ENCODE results near the gene MYLK. TPM values are rescaled to one million over a fixed set of nuclear protein-coding genes. Genes with fewer than 3 reads are reported as not detected.

The MYLK gene
- total and polyA plus RNA-seq, 2 donors (not counting 1 experiment from before 2014, with no cell fraction given), result 0.51 TPM; not detected in 1

GRCh38 chr3:123640311-123640710 lies 243.8 kb downstream of the MYLK start:
- CTCF ChIA-PET, result interaction anchor here (1.9 kb wide), 1 partner anchor 10 kb away, joined by 7 read pairs; no protein-coding TSS in a partner anchor

More at GRCh38 chr3:123640311-123640710, 243.8 kb downstream of the MYLK start:
- Histone ChIP-seq H3K27ac (ENCODE audit: low read length in 2 of 2) (no peak overlapping the region), H3K9ac (ENCODE audit: low read length) (no peak overlapping the region), H3K4me3 (ENCODE audit: control extremely low read depth in 1 of 5, extremely low read depth in 1 of 5, insufficient read depth in 1 of 5, low read depth in 2 of 5, low read length in 4 of 5) (no peak overlapping the region), H2AFZ (ENCODE audit: insufficient read depth, low read depth, low read length, poor library complexity, severe bottlenecking) (no peak overlapping the region), H3K79me2 (ENCODE audit: control insufficient read depth, insufficient read depth, low read length) (no peaks in the 10 kb centered on the region), H3K36me3 (replicated peaks in 1 of 2; ENCODE audit: control extremely low read depth in 1 of 2, control insufficient read depth in 1 of 2, extremely low read depth in 1 of 2, insufficient read depth in 2 of 2, low read length in 1 of 2) (no peaks in the 10 kb centered on the region), H3K9me3 (ENCODE audit: control extremely low read depth in 1 of 3, control insufficient read depth in 2 of 3, insufficient read depth in 1 of 3, low read length in 2 of 3) (no peaks in the 10 kb centered on the region), H3K27me3 (replicated peaks in 1 of 4; ENCODE audit: control extremely low read depth in 1 of 4, control insufficient read depth in 3 of 4, insufficient read depth in 4 of 4, low read length in 3 of 4) (peaks cover 0 to 3% (median 0%) of the 10 kb centered on the region in 4 experiments), H4K20me1 (ENCODE audit: control insufficient read depth, insufficient read depth, low read length, poor library complexity, severe bottlenecking) (no peaks in the 10 kb centered on the region), H3K4me1 (ENCODE audit: control insufficient read depth in 2 of 2, insufficient read depth in 2 of 2, low read length in 2 of 2) (no peaks in the 10 kb centered on the region), H3K4me2 (replicated peaks; ENCODE audit: low read depth, low read length, poor library complexity, severe bottlenecking) (no peak overlapping the region)
- H3K4me3 Mint-ChIP-seq, result no peak overlapping the region
- no peak for DNase-seq
- POLR2A ChIA-PET, result no interaction called here
- no peaks in the 10 kb centered on the region for H3K4me1 Mint-ChIP-seq
- intact Hi-C loops (cut with micrococcal nuclease), result no loop called here
- no peaks in the 10 kb centered on the region for H3K27me3 Mint-ChIP-seq
- ATAC-seq (ENCODE audit: low read depth), result no peak
- H3K27ac Mint-ChIP-seq, result no peak overlapping the region
- no peaks in the 10 kb centered on the region for H3K9me3 Mint-ChIP-seq (ENCODE audit: insufficient read depth)
- no peak for TF ChIP-seq CTCF (IDR thresholded peaks at IDR 0.05)
- TF ChIP-seq EZH2 (IDR thresholded peaks at IDR 0.05; ENCODE audit: borderline replicate concordance, insufficient read depth, low read depth, low read length, poor library complexity, severe bottlenecking), result no peak
- 95% methylated on average over 15 of the region's 15 CpGs for WGBS (ENCODE audit: insufficient coverage)

Measured in B cell (primary cell).